CD4-positive, alpha-beta T cell (primary cell): Measurements from ENCODE around the gene YKT6. TPM values are rescaled to one million over a fixed set of nuclear protein-coding genes. Genes with fewer than 3 reads are reported as not detected.

Source experiments
- ATAC-seq: fragments of 200-7000 bp; cut with Tn5 transposase; one replicate; pipeline ENCODE4 v1.10.0; 2022; ENCODE audit warnings: mild to moderate bottlenecking; ENCODE audit not compliant: poor library complexity
- CTCF ChIA-PET: fragments of 350-600 bp; sonication (Branson Sonifier 250); formaldehyde crosslinking; loops from one replicate; lab custom pipeline; 2021; ENCODE audit warnings: antibody characterized with exemption, inconsistent platforms; lab: Charles Lee
- POLR2A ChIA-PET: fragments of 350-600 bp; sonication (Branson Sonifier 250); formaldehyde crosslinking; loops from one replicate; lab custom pipeline; 2021; ENCODE audit warnings: antibody characterized with exemption, inconsistent platforms; lab: Charles Lee
- DNase-seq, 14 experiments: peaks; one replicate each; pipeline ENCODE4 v3.0.0-alpha.2; 2013 to 2020; ENCODE audit warnings: mixed read lengths in 2 of 14
- H3K27ac ChIP-seq, 2 donors: one replicate each; pipeline versions ENCODE4 v1.5.1 to v1.7.0; 2013; ENCODE audit warnings: low read length in 2 of 2, low read depth in 1 of 2, mild to moderate bottlenecking in 1 of 2
- H3K27me3 ChIP-seq, 2 experiments: 1 replicate in 1 of 2; 2 replicates in 1 of 2; pipeline versions ENCODE4 v1.6.1 to v1.7.0; 2013; ENCODE audit warnings: low read length in 2 of 2, control low read depth in 1 of 2, mild to moderate bottlenecking in 1 of 2, moderate library complexity in 1 of 2; ENCODE audit not compliant: insufficient read depth in 2 of 2, control insufficient read depth in 1 of 2
- H3K36me3 ChIP-seq: one replicate; pipeline ENCODE4 v1.6.1; 2013; ENCODE audit warnings: low read length, control low read depth; ENCODE audit not compliant: insufficient read depth
- H3K4me1 ChIP-seq: one replicate; pipeline ENCODE4 v1.6.1; 2013; ENCODE audit warnings: low read length, control low read depth; ENCODE audit not compliant: insufficient read depth
- H3K4me3 ChIP-seq: one replicate; pipeline ENCODE4 v1.5.1; 2013; ENCODE audit warnings: mild to moderate bottlenecking, low read length, moderate library complexity
- H3K9me3 ChIP-seq, 2 experiments: 1 replicate in 1 of 2; 2 replicates in 1 of 2; pipeline versions ENCODE4 v1.6.1 to v1.7.0; 2013; ENCODE audit warnings: low read length in 2 of 2, mild to moderate bottlenecking in 2 of 2, control low read depth in 1 of 2, moderate library complexity in 1 of 2; ENCODE audit not compliant: control insufficient read depth in 1 of 2, insufficient read depth in 1 of 2
- H3K27ac Mint-ChIP-seq: one replicate; pipeline ENCODE4 v1.8.0; 2020; ENCODE audit warnings: mixed read lengths
- H3K27me3 Mint-ChIP-seq: one replicate; pipeline ENCODE4 v1.8.0; 2021; ENCODE audit warnings: mixed read lengths
- H3K36me3 Mint-ChIP-seq: one replicate; pipeline ENCODE4 v1.8.0; 2021; ENCODE audit warnings: low read depth, mixed read lengths
- H3K4me1 Mint-ChIP-seq: one replicate; pipeline ENCODE4 v1.8.0; 2021; ENCODE audit warnings: low read depth, mixed read lengths
- H3K4me3 Mint-ChIP-seq: one replicate; pipeline ENCODE4 v1.8.0; 2020; ENCODE audit warnings: mild to moderate bottlenecking, mixed read lengths
- H3K9me3 Mint-ChIP-seq: one replicate; pipeline ENCODE4 v1.8.0; 2020; ENCODE audit warnings: mixed read lengths
- CTCF ChIP-seq: fragments of 200-600 bp; IDR thresholded peaks from one replicate; pipeline ENCODE4 v1.8.0; 2022; ENCODE audit warnings: antibody characterized with exemption, mild to moderate bottlenecking
- intact Hi-C, 2 experiments: fragments of 100-400 bp; cut with DNase I in 1 of 2; cut with micrococcal nuclease in 1 of 2; formaldehyde crosslinking; loops; one replicate each; pipeline versions ENCODE4 v1.15.1 to v1.9.0; 2023 to 2025; cut with DNase I, micrococcal nuclease
- total RNA-seq, 174 experiments: library from RNA in 2 of 174; stranded (reverse) in 2 of 174; gene quantifications; one replicate each; pipeline ENCODE4 v1.2.3 and lab custom pipeline; 2021 to 2026

Gene YKT6
- total RNA-seq, 2 experiments from 2014 or later = 85.0 to 86.4 TPM

DNA sequence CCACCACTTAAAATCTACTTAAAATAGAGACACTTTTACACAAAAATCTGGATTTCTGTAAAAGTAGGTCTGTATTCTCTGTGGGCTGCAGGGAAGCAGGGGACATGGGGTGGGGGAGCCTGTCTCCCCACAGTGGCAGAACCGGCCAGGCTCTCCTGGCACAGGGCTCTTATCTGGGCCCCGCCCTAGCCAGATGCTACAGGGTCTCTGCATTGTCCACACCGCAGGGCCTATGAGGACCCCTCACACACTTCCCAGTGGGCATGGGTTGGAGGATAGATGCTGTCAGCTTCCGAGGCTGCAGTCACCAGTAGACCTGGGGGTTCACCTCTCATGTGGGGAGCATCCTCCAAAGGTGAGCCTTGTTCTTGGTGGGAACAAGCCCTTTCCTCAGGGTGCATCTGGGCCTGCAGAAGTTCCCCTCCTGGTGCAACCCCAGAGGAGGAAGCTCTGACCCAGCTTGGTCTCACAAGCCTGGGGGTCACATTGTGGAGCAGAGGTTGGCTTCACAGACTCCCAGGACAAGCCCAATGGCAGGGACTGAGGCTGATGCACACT, 44.2 kb upstream of the YKT6 start:
- no peak overlapping the region for H3K4me3 Mint-ChIP-seq

GRCh38 chr7:44157116-44158080, 43.4 kb upstream of the YKT6 start:
- ChIA-PET POLR2A (no interaction called here), CTCF (no interaction called here)
- H3K27me3 ChIP-seq = no peaks in the 10 kb centered on the region
- no peaks in the 10 kb centered on the region for H3K27me3 Mint-ChIP-seq
- no peaks in the 10 kb centered on the region for H3K36me3 ChIP-seq
- no peak overlapping the region for H3K27ac ChIP-seq
- ATAC-seq (no peak), DNase-seq (peak in 1 of 14 experiments; percentile 21)
- H3K9me3 Mint-ChIP-seq = no peaks in the 10 kb centered on the region
- H3K36me3 Mint-ChIP-seq = no peaks in the 10 kb centered on the region
- H3K9me3 ChIP-seq = no peaks in the 10 kb centered on the region
- no peaks in the 10 kb centered on the region for H3K4me1 Mint-ChIP-seq
- H3K4me3 Mint-ChIP-seq = no peak overlapping the region
- intact Hi-C loops = no loop called here
- H3K27ac Mint-ChIP-seq = no peak overlapping the region
- H3K4me1 ChIP-seq = no peaks in the 10 kb centered on the region
- no peak for TF ChIP-seq CTCF
- H3K4me3 ChIP-seq = no peak overlapping the region

More for the DNA sequence above, 44.2 kb upstream of the YKT6 start:
- Histone ChIP-seq H3K9me3 (no peaks in the 10 kb centered on the region), H3K36me3 (no peaks in the 10 kb centered on the region), H3K4me1 (no peaks in the 10 kb centered on the region), H3K27me3 (no peaks in the 10 kb centered on the region), H3K27ac (no peak overlapping the region), H3K4me3 (no peak overlapping the region)
- CTCF ChIA-PET = no interaction called here
- intact Hi-C loops = no loop called here
- TF ChIP-seq CTCF = no peak
- ATAC-seq = no peak
- Mint-ChIP-seq H3K36me3 (no peaks in the 10 kb centered on the region), H3K4me1 (no peaks in the 10 kb centered on the region), H3K9me3 (no peaks in the 10 kb centered on the region), H3K27ac (no peak overlapping the region), H3K27me3 (no peaks in the 10 kb centered on the region)
- DNase-seq = peak in 1 of 14 experiments; percentile 19
- POLR2A ChIA-PET = no interaction called here

GRCh38 chr7:44158096-44158872, 42.5 kb upstream of the YKT6 start:
- DNase-seq = peak in 1 of 14 experiments; percentile 15
- no peaks in the 10 kb centered on the region for H3K36me3 Mint-ChIP-seq
- POLR2A ChIA-PET = no interaction called here

More at GRCh38 chr7:44158096-44158872, 42.5 kb upstream of the YKT6 start:
- no peak for ATAC-seq
- intact Hi-C loops = no loop called here
- Histone ChIP-seq H3K27ac (no peak overlapping the region), H3K9me3 (no peaks in the 10 kb centered on the region), H3K36me3 (no peaks in the 10 kb centered on the region), H3K4me3 (no peak overlapping the region), H3K27me3 (no peaks in the 10 kb centered on the region), H3K4me1 (no peaks in the 10 kb centered on the region)
- H3K27me3 Mint-ChIP-seq = no peaks in the 10 kb centered on the region
- H3K27ac Mint-ChIP-seq = no peak overlapping the region
- no peak overlapping the region for H3K4me3 Mint-ChIP-seq
- no peaks in the 10 kb centered on the region for H3K4me1 Mint-ChIP-seq
- CTCF ChIA-PET = no interaction called here
- no peak for TF ChIP-seq CTCF
- no peaks in the 10 kb centered on the region for H3K9me3 Mint-ChIP-seq
